NT2/D1 (cell line): ENCODE measurements around the gene ZFAND2A.

Source experiments
- SUZ12 ChIP-seq: IDR thresholded peaks from 2 replicates; pipeline ENCODE4 v1.6.1; 2011; ENCODE audit not compliant: insufficient read length, insufficient read depth; ENCODE audit errors: extremely low read depth
- YY1 ChIP-seq: IDR thresholded peaks from 2 replicates; pipeline ENCODE4 v1.6.1; 2011; ENCODE audit not compliant: insufficient read length, insufficient read depth
- ZNF274 ChIP-seq: IDR thresholded peaks from 2 replicates; pipeline ENCODE4 v1.6.1; 2011; ENCODE audit warnings: mild to moderate bottlenecking, low read depth, low read length

- TF ChIP-seq SUZ12 (no peak), ZNF274 (no peak), YY1 (no peak)
These were observed 37.8 kb downstream of the ZFAND2A start for GRCh38 chr7:1121886-1122831.
